Esophagus muscularis mucosa (tissue), 2 donors: Measurements from ENCODE around the gene CDHR2.

Experiments used
- EP300 ChIP-seq: sonication (generic); formaldehyde crosslinking; IDR thresholded peaks from one replicate; pipeline ENCODE4 v1.6.1; 2017; ENCODE audit warnings: antibody characterized with exemption
- POLR2A ChIP-seq: fragments of 450-650 bp; IDR thresholded peaks from one replicate; pipeline ENCODE4 v1.6.1; 2017; ENCODE audit warnings: antibody characterized with exemption, moderate library complexity, mild to moderate bottlenecking, low read depth

DNA sequence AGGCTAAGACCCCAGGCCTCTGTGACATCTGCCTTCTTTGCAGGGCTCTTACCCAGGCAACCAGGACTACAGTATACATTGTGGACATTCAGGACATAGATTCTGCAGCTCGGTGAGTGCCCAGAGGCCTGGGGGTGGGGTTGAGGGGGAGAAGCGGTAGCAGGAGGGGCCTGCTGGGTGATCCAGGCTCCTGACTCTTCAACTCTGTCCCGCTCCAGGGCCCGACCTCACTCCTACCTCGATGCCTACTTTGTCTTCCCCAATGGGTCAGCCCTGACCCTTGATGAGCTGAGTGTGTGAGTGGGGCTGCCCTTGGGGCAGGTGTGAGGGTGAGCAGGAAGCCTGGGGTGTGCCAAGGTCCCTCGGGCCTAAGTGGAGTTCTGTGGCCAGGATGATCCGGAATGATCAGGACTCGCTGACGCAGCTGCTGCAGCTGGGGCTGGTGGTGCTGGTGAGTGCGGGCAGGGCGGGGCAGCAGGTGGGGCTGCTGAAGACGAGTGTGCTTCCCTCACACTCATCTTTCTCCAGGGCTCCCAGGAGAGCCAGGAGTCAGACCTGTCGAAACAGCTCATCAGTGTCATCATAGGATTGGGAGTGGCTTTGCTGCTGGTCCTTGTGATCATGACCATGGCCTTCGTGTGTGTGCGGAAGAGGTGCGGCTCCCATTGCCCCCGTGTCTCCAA lies 41.0 kb downstream of the CDHR2 start:
- no peak for TF ChIP-seq POLR2A
- TF ChIP-seq EP300 = no peak
